ENCODE measurements around the gene UBE2H.
"Not testable (repeated sequence)": the region's sequence is repeated elsewhere in the genome, so short reads cannot be mapped to it uniquely, and the experiment has no call there.

UBE2H gene

GRCh38 chr7:129907122-129907736, 45.5 kb downstream of the UBE2H start:
- DNase-seq, result no peak

GRCh38 chr7:129906700-129907099, 46.1 kb downstream of the UBE2H start:
- DNase-seq, result no peak

GRCh38 chr7:129903935-129904334, 48.8 kb downstream of the UBE2H start:
- no peak for DNase-seq

- DNase-seq, result no peak
These were observed 49.9 kb downstream of the UBE2H start for GRCh38 chr7:129902788-129903422.

- no peak for DNase-seq
These were observed 54.1 kb downstream of the UBE2H start for GRCh38 chr7:129898502-129899160.

- no peak for DNase-seq
These were observed 54.8 kb downstream of the UBE2H start for GRCh38 chr7:129898007-129898406.

GRCh38 chr7:129896568-129897382, 56.0 kb downstream of the UBE2H start:
- DNase-seq, result no peak

- DNase-seq, result not testable (repeated sequence)
These were observed 58.6 kb downstream of the UBE2H start for GRCh38 chr7:129894184-129894583.

GRCh38 chr7:129890090-129890489, 62.7 kb downstream of the UBE2H start:
- no peak for DNase-seq

- DNase-seq, result no peak
These were observed 63.5 kb downstream of the UBE2H start for GRCh38 chr7:129889133-129889844.

GRCh38 chr7:129887865-129888264, 64.9 kb downstream of the UBE2H start:
- DNase-seq, result no peak

- no peak for DNase-seq
These were observed 66.0 kb downstream of the UBE2H start for GRCh38 chr7:129886818-129887186.

GRCh38 chr7:129886167-129886817, 66.5 kb downstream of the UBE2H start:
- no peak for DNase-seq

- no peak for DNase-seq
These were observed 68.3 kb downstream of the UBE2H start for GRCh38 chr7:129884495-129884894.

GRCh38 chr7:129883151-129883550, 69.6 kb downstream of the UBE2H start:
- no peak for DNase-seq

- no peak for DNase-seq
These were observed 70.2 kb downstream of the UBE2H start for GRCh38 chr7:129882531-129882930.

- no peak for DNase-seq
These were observed 75.5 kb downstream of the UBE2H start for GRCh38 chr7:129877146-129877792.

- no peak for DNase-seq
These were observed 76.9 kb downstream of the UBE2H start for GRCh38 chr7:129875745-129876411.

GRCh38 chr7:129875160-129875559, 77.6 kb downstream of the UBE2H start:
- DNase-seq, result no peak

- DNase-seq, result no peak
These were observed 78.0 kb downstream of the UBE2H start for GRCh38 chr7:129874722-129875121.

- DNase-seq, result no peak
These were observed 80.7 kb downstream of the UBE2H start for GRCh38 chr7:129872054-129872453.
